Spleen (tissue), 11 donors: Measurements from ENCODE around the gene GPAM. TPM values are rescaled to one million over a fixed set of nuclear protein-coding genes. Genes with fewer than 3 reads are reported as not detected.
"Not testable (repeated sequence)": the region's sequence is repeated elsewhere in the genome, so short reads cannot be mapped to it uniquely, and the experiment has no call there.

ENCODE experiments used
- DNase-seq: peaks from one replicate; pipeline ENCODE4 v3.0.0-alpha.2; 2020
- H3K27ac ChIP-seq, 8 donors: fragments of 200-600 bp; sonication (generic) in 7 of 8; 1 replicate in 4 of 8; 2 replicates in 4 of 8; pipeline versions ENCODE4 v1.5.0 to v1.8.0; 2016 to 2021; ENCODE audit warnings: inconsistent platforms in 4 of 8, mild to moderate bottlenecking in 4 of 8, moderate library complexity in 1 of 8
- H3K27me3 ChIP-seq, 7 donors: fragments of 200-600 bp; sonication (generic) in 6 of 7; replicated peaks in 1 of 7; 1 replicate in 4 of 7; 2 replicates in 3 of 7; pipeline versions ENCODE4 v1.5.0 to v1.8.0; 2016 to 2021; ENCODE audit warnings: inconsistent platforms in 3 of 7, mild to moderate bottlenecking in 1 of 7
- H3K36me3 ChIP-seq, 6 donors: fragments of 200-600 bp; sonication (generic) in 5 of 6; 1 replicate in 4 of 6; 2 replicates in 2 of 6; pipeline versions ENCODE4 v1.5.0 to v1.8.0; 2016 to 2021; ENCODE audit warnings: inconsistent platforms in 2 of 6
- H3K4me1 ChIP-seq, 6 donors: fragments of 200-600 bp; sonication (generic) in 5 of 6; 1 replicate in 3 of 6; 2 replicates in 3 of 6; pipeline versions ENCODE4 v1.5.0 to v1.8.0; 2016 to 2021; ENCODE audit warnings: inconsistent platforms in 3 of 6
- H3K4me3 ChIP-seq, 8 donors: fragments of 200-600 bp; sonication (generic) in 7 of 8; 1 replicate in 4 of 8; 2 replicates in 4 of 8; pipeline versions ENCODE4 v1.5.0 to v1.8.0; 2016 to 2021; ENCODE audit warnings: inconsistent platforms in 4 of 8, mild to moderate bottlenecking in 4 of 8, moderate library complexity in 2 of 8
- H3K9me3 ChIP-seq, 8 donors: fragments of 200-600 bp; sonication (generic) in 7 of 8; 1 replicate in 4 of 8; 2 replicates in 4 of 8; pipeline versions ENCODE4 v1.5.0 to v1.8.0; 2016 to 2021; ENCODE audit warnings: inconsistent platforms in 4 of 8
- CTCF ChIP-seq, 11 experiments: fragments of 200-600 bp in 7 of 11; fragments of 450-650 bp in 4 of 11; sonication (generic) in 4 of 11; IDR thresholded peaks in 8 of 11; conservative IDR thresholded peaks in 3 of 11; 1 replicate in 7 of 11; 2 replicates in 4 of 11; pipeline versions ENCODE4 v1.4.0 to v1.8.0; 2016 to 2021; ENCODE audit warnings: antibody characterized with exemption in 11 of 11, inconsistent platforms in 4 of 11, mild to moderate bottlenecking in 1 of 11
- POLR2A ChIP-seq, 3 donors: fragments of 450-650 bp; IDR thresholded peaks; one replicate each; pipeline ENCODE4 v1.5.1; 2017; ENCODE audit warnings: antibody characterized with exemption in 3 of 3, mild to moderate bottlenecking in 1 of 3
- POLR2AphosphoS5 ChIP-seq, 3 donors: sonication (generic); formaldehyde crosslinking; IDR thresholded peaks; one replicate each; pipeline ENCODE4 v1.5.1; 2017; ENCODE audit warnings: antibody characterized with exemption in 3 of 3
- WGBS, 5 donors: extraction: QIAGEN DNeasy Blood & Tissue Kit in 3 of 5; methylation state at CpG; one replicate each; pipeline versions ENCODE4 v1.1.5 to v1.1.7; 2013 to 2018; 5-methylcytosine and 5-hydroxymethylcytosine counted together
- intact Hi-C: fragments of 100-400 bp; cut with DNase I; formaldehyde crosslinking; loops from one replicate; pipeline ENCODE4 v1.15.0; 2023; ENCODE audit warnings: low total_unique reads
- polyA plus RNA-seq, 3 donors: library from polyadenylated mRNA; stranded (reverse); fragments of 200-250 nt; gene quantifications; one replicate each; pipeline ENCODE4 v1.2.1, GENCODE V29; 2013
- total RNA-seq, 7 donors: library from RNA; depleted of rRNA in 3 of 7; stranded (reverse); fragments of >200 nt in 3 of 7; fragmentation: NEBNext Ultra II Directional in 4 of 7; extraction: Animal tissue kit (Norgen Biotek cat#: 25700) in 4 of 7; gene quantifications; one replicate each; pipeline versions ENCODE4 v1.1.0 to v1.2.1, GENCODE V29; 2016 to 2021
- donor health status: healthy with polysubstance abuse.
- donor health status: DM: no; HTN: no; CAD: no; lungs with moderate emphysema.
- donor health status: DM: no; HTN: no; CAD: no.
- donor health status: Bipolar disorder and iron deficiency.
- donor health status: healthy.
- donor health status: DM: no; HTN: no; CAD: no.
- donor health status: DM: yes; HTN: yes; CAD: no.

GPAM gene
- total and polyA plus RNA-seq, 10 donors, result 2.6 to 15.0 (median 6.5) TPM

GRCh38 chr10:112201334-112201733, 17.8 kb upstream of the GPAM start:
- H3K9me3 ChIP-seq, result no peaks in the 10 kb centered on the region
- H3K36me3 ChIP-seq, result no peaks in the 10 kb centered on the region
- no peak overlapping the region for H3K4me3 ChIP-seq
- H3K27me3 ChIP-seq, result peaks cover 0 to 4% (median 0%) of the 10 kb centered on the region in 7 donors
- no peak for DNase-seq
- intact Hi-C loops, result no loop called here
- TF ChIP-seq CTCF (IDR thresholded peaks at IDR 0.05 in 8 of 11, conservative IDR thresholded peaks at IDR 0.05 in 3 of 11), result no peak
- TF ChIP-seq POLR2A (IDR thresholded peaks at IDR 0.05), result no peak
- TF ChIP-seq POLR2AphosphoS5 (IDR thresholded peaks at IDR 0.05), result no peak
- WGBS, 5 donors, result 38 to 72% (median 58%) methylated on average over 1 of the region's 1 CpG
- H3K4me1 ChIP-seq, result no peaks in the 10 kb centered on the region
- no peak overlapping the region for H3K27ac ChIP-seq

GRCh38 chr10:112200259-112200658, 16.7 kb upstream of the GPAM start:
- H3K4me3 ChIP-seq, H3K27ac ChIP-seq, H3K9me3 ChIP-seq, DNase-seq, H3K27me3 ChIP-seq, intact Hi-C loops, H3K36me3 ChIP-seq, H3K4me1 ChIP-seq: not testable (repeated sequence)
- WGBS, 5 donors, result 75 to 86% (median 79%) methylated on average over 5 of the region's 5 CpGs

GRCh38 chr10:112197662-112198061, 14.1 kb upstream of the GPAM start:
- H3K9me3 ChIP-seq, H3K27ac ChIP-seq, DNase-seq, H3K4me1 ChIP-seq, H3K4me3 ChIP-seq, intact Hi-C loops, H3K36me3 ChIP-seq, H3K27me3 ChIP-seq: not testable (repeated sequence)
- WGBS, 5 donors, result 93 to 94% methylated on average over 2 of the region's 2 CpGs; no CpG with 5 or more reads in 3 of the 5 donors

GRCh38 chr10:112195224-112195623, 11.7 kb upstream of the GPAM start:
- no peaks in the 10 kb centered on the region for H3K36me3 ChIP-seq
- intact Hi-C loops, result no loop called here
- DNase-seq, result no peak
- H3K27me3 ChIP-seq, result no peaks in the 10 kb centered on the region
- 76 to 82% (median 80%) methylated on average over 7 of the region's 7 CpGs for WGBS, 5 donors
- no peaks in the 10 kb centered on the region for H3K9me3 ChIP-seq
- TF ChIP-seq POLR2AphosphoS5 (IDR thresholded peaks at IDR 0.05) (no peak), CTCF (IDR thresholded peaks at IDR 0.05 in 8 of 11, conservative IDR thresholded peaks at IDR 0.05 in 3 of 11) (no peak), POLR2A (IDR thresholded peaks at IDR 0.05) (no peak)
- H3K27ac ChIP-seq, result no peak overlapping the region
- no peaks in the 10 kb centered on the region for H3K4me1 ChIP-seq
- no peak overlapping the region for H3K4me3 ChIP-seq

GRCh38 chr10:112191791-112192190, 8.2 kb upstream of the GPAM start:
- TF ChIP-seq POLR2A (IDR thresholded peaks at IDR 0.05) (no peak), POLR2AphosphoS5 (IDR thresholded peaks at IDR 0.05) (no peak), CTCF (IDR thresholded peaks at IDR 0.05 in 8 of 11, conservative IDR thresholded peaks at IDR 0.05 in 3 of 11) (no peak)
- H3K27me3 ChIP-seq, result no peaks in the 10 kb centered on the region
- no peaks in the 10 kb centered on the region for H3K36me3 ChIP-seq
- no peak overlapping the region for H3K27ac ChIP-seq
- intact Hi-C loops, result no loop called here
- WGBS, 5 donors, result 87 to 93% (median 90%) methylated on average over 6 of the region's 6 CpGs
- H3K9me3 ChIP-seq, result peaks cover 0 to 4% (median 0%) of the 10 kb centered on the region in 8 donors
- H3K4me3 ChIP-seq, result no peak overlapping the region
- no peaks in the 10 kb centered on the region for H3K4me1 ChIP-seq
- DNase-seq, result no peak
